A172 (cell line): ENCODE data around the gene BACH2. TPM values are rescaled to one million over a fixed set of nuclear protein-coding genes. Genes with fewer than 3 reads are reported as not detected.

Experiments used
- DNase-seq: peaks from one replicate; pipeline ENCODE4 v3.0.0-alpha.2; 2015; ENCODE audit warnings: low spot score
- total RNA-seq: library from RNA; depleted of rRNA; stranded (reverse); fragments of >200 nt; shearing (Covaris generic); gene quantifications from 2 replicates; pipeline ENCODE4 v1.2.3, GENCODE V29; 2014

The BACH2 gene
- total RNA-seq, 1 experiment from 2014 or later, result 0.03 TPM

GRCh38 chr6:89999154-89999553, 297.5 kb downstream of the BACH2 start:
- DNase-seq, result peak; percentile 69

- DNase-seq, result no peak
These were observed 298.9 kb downstream of the BACH2 start for GRCh38 chr6:89997456-89998445.

GRCh38 chr6:89993411-89993810, 303.2 kb downstream of the BACH2 start:
- DNase-seq, result no peak

GRCh38 chr6:89992818-89993217, 303.8 kb downstream of the BACH2 start:
- no peak for DNase-seq

- no peak for DNase-seq
These were observed 306.9 kb downstream of the BACH2 start for GRCh38 chr6:89989742-89990141.

- DNase-seq, result no peak
These were observed 308.8 kb downstream of the BACH2 start for GRCh38 chr6:89987830-89988229.

- no peak for DNase-seq
These were observed 309.5 kb downstream of the BACH2 start for GRCh38 chr6:89987140-89987539.

- no peak for DNase-seq
These were observed 310.0 kb downstream of the BACH2 start for GRCh38 chr6:89986650-89987074.

- no peak for DNase-seq
These were observed 310.7 kb downstream of the BACH2 start for GRCh38 chr6:89985751-89986493.

GRCh38 chr6:89984926-89985750, 311.5 kb downstream of the BACH2 start:
- DNase-seq, result peak; percentile 46

GRCh38 chr6:89980353-89980752, 316.3 kb downstream of the BACH2 start:
- DNase-seq, result no peak

- DNase-seq, result no peak
These were observed 317.0 kb downstream of the BACH2 start for GRCh38 chr6:89979481-89980119.

- DNase-seq, result no peak
These were observed 317.9 kb downstream of the BACH2 start for GRCh38 chr6:89978749-89979145.

- DNase-seq, result no peak
These were observed 318.6 kb downstream of the BACH2 start for GRCh38 chr6:89977808-89978748.

- no peak for DNase-seq
These were observed 320.0 kb downstream of the BACH2 start for GRCh38 chr6:89976694-89977020.

- DNase-seq, result no peak
These were observed 320.5 kb downstream of the BACH2 start for GRCh38 chr6:89975991-89976693.

GRCh38 chr6:89975366-89975765, 321.3 kb downstream of the BACH2 start:
- no peak for DNase-seq

GRCh38 chr6:89974834-89975233, 321.8 kb downstream of the BACH2 start:
- DNase-seq, result no peak

GRCh38 chr6:89972025-89972381, 324.6 kb downstream of the BACH2 start:
- DNase-seq, result no peak
